ENCODE data around the gene CMTM2. TPM values are rescaled to one million over a fixed set of nuclear protein-coding genes. Genes with fewer than 3 reads are reported as not detected.

CMTM2 gene
- polyA plus RNA-seq, 1 experiment: not detected

GRCh38 chr16:66543541-66543940 is 35.7 kb upstream of the CMTM2 start:
- H3K27me3 ChIP-seq (ENCODE audit: control insufficient read depth, insufficient read depth, low read length): no peaks in the 10 kb centered on the region
- TF ChIP-seq CTCF (IDR thresholded peaks at IDR 0.05; ENCODE audit: insufficient read depth, low read depth, low read length): no peak
- no peak overlapping the region for H3K4me3 ChIP-seq (ENCODE audit: low read depth, low read length)
- no peak for DNase-seq (ENCODE audit: low read depth)
- ChIA-PET CTCF (interaction anchor here (1.0 to 1.1 kb wide), 2 partner anchors 60 to 185 kb away, joined by 3 read pairs; no protein-coding TSS in a partner anchor), POLR2A (no interaction called here)
- H3K36me3 ChIP-seq (ENCODE audit: control insufficient read depth, insufficient read depth, low read length): peaks cover 4% of the 10 kb centered on the region

- CTCF ChIA-PET: interaction anchor here (1.0 kb wide), 1 partner anchor 184 kb away, joined by 3 read pairs; no protein-coding TSS in a partner anchor
- POLR2A ChIA-PET: no interaction called here
- DNase-seq (ENCODE audit: low read depth): no peak
- TF ChIP-seq CTCF (IDR thresholded peaks at IDR 0.05; ENCODE audit: insufficient read depth, low read depth, low read length): no peak
- H3K36me3 ChIP-seq (ENCODE audit: control insufficient read depth, insufficient read depth, low read length): peaks cover 4% of the 10 kb centered on the region
- H3K4me3 ChIP-seq (ENCODE audit: low read depth, low read length): no peak overlapping the region
- no peaks in the 10 kb centered on the region for H3K27me3 ChIP-seq (ENCODE audit: control insufficient read depth, insufficient read depth, low read length)
Observed at GRCh38 chr16:66544016-66544757, 35.1 kb upstream of the CMTM2 start.

DNA sequence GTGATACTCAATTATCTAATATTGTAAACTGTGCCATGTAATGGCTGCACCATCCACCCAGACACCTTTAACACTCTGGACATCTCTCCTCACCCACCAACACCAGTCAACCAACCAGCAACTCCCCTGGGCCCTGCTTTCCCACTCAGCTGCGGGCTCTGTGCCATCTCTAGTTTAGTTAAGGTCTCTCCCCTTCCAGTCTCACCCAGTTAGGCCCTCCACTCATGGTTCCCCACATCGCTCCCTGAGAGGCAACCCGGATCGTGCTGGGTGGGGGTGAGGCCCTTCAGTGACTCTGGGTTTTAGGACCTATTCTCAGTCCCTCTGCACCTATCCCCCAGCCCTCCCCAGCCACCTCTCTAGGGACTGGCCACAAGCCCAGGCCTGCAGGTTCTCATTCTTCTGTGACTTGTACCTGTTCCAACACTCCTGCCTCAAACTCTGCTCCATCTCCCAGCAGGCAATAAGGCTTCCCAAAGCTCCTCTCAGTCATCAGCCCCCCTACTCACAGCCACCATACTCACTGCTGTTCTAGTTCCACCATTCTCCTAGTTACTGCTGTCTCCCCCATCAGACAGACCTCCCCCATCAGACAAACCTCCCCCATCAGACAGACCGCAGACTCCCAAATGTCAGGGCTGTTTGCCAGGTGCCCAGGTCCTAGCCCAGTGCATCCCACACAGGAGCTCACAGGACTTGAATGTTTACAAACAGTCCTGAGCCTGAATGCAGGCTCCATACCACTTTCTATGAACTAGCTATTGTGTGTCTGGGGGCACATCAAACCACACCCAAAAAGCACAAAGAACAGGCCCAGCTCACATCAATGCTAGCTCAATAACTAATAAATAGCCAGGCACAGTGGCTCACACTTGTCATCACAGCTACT is 31.9 kb upstream of the CMTM2 start:
- DNase-seq (ENCODE audit: low read depth): no peak
- H3K4me3 ChIP-seq (ENCODE audit: low read depth, low read length): no peak overlapping the region
- peaks cover 2% of the 10 kb centered on the region for H3K36me3 ChIP-seq (ENCODE audit: control insufficient read depth, insufficient read depth, low read length)
- ChIA-PET POLR2A (no interaction called here), CTCF (interaction anchor here (0.5 to 1.8 kb wide), 2 partner anchors 13 to 45 kb away, joined by 3 to 4 read pairs; no protein-coding TSS in a partner anchor)
- TF ChIP-seq CTCF (IDR thresholded peaks at IDR 0.05; ENCODE audit: insufficient read depth, low read depth, low read length): no peak
- no peaks in the 10 kb centered on the region for H3K27me3 ChIP-seq (ENCODE audit: control insufficient read depth, insufficient read depth, low read length)

- no peak for DNase-seq (ENCODE audit: low read depth)
- ChIA-PET CTCF (interaction anchor here (1.8 kb wide), 1 partner anchor 12 kb away, joined by 4 read pairs; no protein-coding TSS in a partner anchor), POLR2A (no interaction called here)
Observed at GRCh38 chr16:66548068-66548467, 31.2 kb upstream of the CMTM2 start.

More at GRCh38 chr16:66548068-66548467, 31.2 kb upstream of the CMTM2 start:
- no peak overlapping the region for H3K4me3 ChIP-seq (ENCODE audit: low read depth, low read length)
- H3K27me3 ChIP-seq (ENCODE audit: control insufficient read depth, insufficient read depth, low read length): no peaks in the 10 kb centered on the region
- peaks cover 2% of the 10 kb centered on the region for H3K36me3 ChIP-seq (ENCODE audit: control insufficient read depth, insufficient read depth, low read length)
- no peak for TF ChIP-seq CTCF (IDR thresholded peaks at IDR 0.05; ENCODE audit: insufficient read depth, low read depth, low read length)

Measured in BJ (cell line).